HepG2 (cell line): ENCODE results near the gene GCNT4. TPM values are rescaled to one million over a fixed set of nuclear protein-coding genes. Genes with fewer than 3 reads are reported as not detected.

Experiments
- ATAC-seq: fragments of 200-7000 bp; cut with Tn5 transposase; 3 replicates; pipeline ENCODE4 v1.9.1; 2020; ENCODE audit warnings: mild to moderate bottlenecking, moderate library complexity
- BruUV-seq: library from RNA; stranded (reverse); fragments of 400-500 nt; replicated peaks from 2 replicates; lab custom pipeline; 2021; lab: Mats Ljungman, UMichigan
- CTCF ChIA-PET: fragments of 300-600 bp; formaldehyde crosslinking; extraction: SDS; loops from one replicate; lab custom pipeline; 2021; ENCODE audit warnings: low total read pairs, inconsistent platforms, low intra/inter-chr PET ratio; lab: Yijun Ruan, JAX
- POLR2A ChIA-PET: fragments of 350-600 bp; sonication (Branson Sonifier 250); formaldehyde crosslinking; loops from one replicate; lab custom pipeline; 2020; ENCODE audit warnings: antibody characterized with exemption, inconsistent platforms; lab: Yijun Ruan, JAX
- DNase-seq: peaks from one replicate; pipeline ENCODE4 v3.0.0-alpha.2; 2015; ENCODE audit warnings: low spot score
- FAIRE-seq: peaks from 3 replicates; lab custom pipeline; 2011; peaks lifted over from hg19 to GRCh38; lab: Jason Lieb, UNC
- H2AFZ ChIP-seq: one replicate; pipeline ENCODE4 v1.6.1; 2011; ENCODE audit warnings: low read length, inconsistent platforms
- H3K27ac ChIP-seq: fragments of 300-600 bp; 3 replicates; pipeline ENCODE4 v1.8.0; 2011; ENCODE audit warnings: mixed run types, mild to moderate bottlenecking, mixed read lengths, low read length, inconsistent platforms; ENCODE audit not compliant: insufficient read depth; ENCODE audit errors: extremely low read length
- H3K27me3 ChIP-seq, 2 experiments: fragments of 200-600 bp in 1 of 2; 2 replicates in 1 of 2; 3 replicates in 1 of 2; pipeline versions ENCODE4 v1.6.0 to v1.8.0; 2011; ENCODE audit warnings: low read length in 2 of 2, mild to moderate bottlenecking in 2 of 2, moderate library complexity in 2 of 2, inconsistent platforms in 1 of 2; ENCODE audit not compliant: insufficient read depth in 2 of 2, control insufficient read depth in 1 of 2
- H3K36me3 ChIP-seq, 2 experiments: fragments of 200-600 bp in 1 of 2; replicated peaks in 1 of 2; 2 replicates in 1 of 2; 3 replicates in 1 of 2; pipeline versions ENCODE4 v1.5.1 to v1.8.0; 2011; ENCODE audit warnings: low read length in 2 of 2, inconsistent platforms in 1 of 2; ENCODE audit not compliant: insufficient read depth in 2 of 2, control insufficient read depth in 1 of 2
- H3K4me1 ChIP-seq: 2 replicates; pipeline ENCODE4 v1.5.1; 2012; ENCODE audit warnings: low read length, inconsistent platforms; ENCODE audit not compliant: insufficient read depth
- H3K4me2 ChIP-seq: 2 replicates; pipeline ENCODE4 v1.6.0; 2011; ENCODE audit warnings: low read depth, low read length, inconsistent platforms
- H3K4me3 ChIP-seq, 3 experiments: fragments of 200-600 bp in 1 of 3; sonication (generic), shearing (Covaris generic) in 1 of 3; replicated peaks in 1 of 3; 2 replicates each; pipeline ENCODE4 v1.5.1; 2011 to 2016; ENCODE audit warnings: low read length in 3 of 3, inconsistent platforms in 2 of 3, low read depth in 2 of 3, mild to moderate bottlenecking in 2 of 3, control low read depth in 1 of 3, mixed read lengths in 1 of 3; ENCODE audit not compliant: insufficient read depth in 1 of 3
- H3K79me2 ChIP-seq: one replicate; pipeline ENCODE4 v1.6.1; 2011; ENCODE audit warnings: low read length, inconsistent platforms; ENCODE audit not compliant: insufficient read depth
- H3K9ac ChIP-seq: 2 replicates; pipeline ENCODE4 v1.6.0; 2011; ENCODE audit warnings: mild to moderate bottlenecking, low read depth, low read length, inconsistent platforms; ENCODE audit not compliant: insufficient read depth
- H3K9me3 ChIP-seq: 2 replicates; pipeline ENCODE4 v1.5.1; 2012; ENCODE audit warnings: mild to moderate bottlenecking, low read length
- H4K20me1 ChIP-seq: 2 replicates; pipeline ENCODE4 v1.6.0; 2011; ENCODE audit warnings: inconsistent platforms, mild to moderate bottlenecking, low read length, moderate library complexity; ENCODE audit not compliant: insufficient read depth
- DNMT3B ChIP-seq: conservative IDR thresholded peaks from 2 replicates; pipeline ENCODE4 v1.6.1; 2016; ENCODE audit warnings: missing biosample characterization, control low read depth
- GABPA ChIP-seq, 2 experiments: IDR thresholded peaks; 2 replicates each; pipeline ENCODE4 v1.6.1; 2011 to 2016; ENCODE audit warnings: low read depth in 2 of 2, low read length in 1 of 2, missing biosample characterization in 1 of 2, missing genetic modification characterization in 1 of 2
- GTF2F1 ChIP-seq: fragments of 150-350 bp; IDR thresholded peaks from 2 replicates; pipeline ENCODE4 v1.6.1; 2014; ENCODE audit warnings: low read length
- JUND ChIP-seq: sonication (generic); formaldehyde crosslinking; IDR thresholded peaks from 2 replicates; pipeline ENCODE4 v1.8.0; 2022; ENCODE audit warnings: mild to moderate bottlenecking, missing genetic modification reagents
- PTBP1 ChIP-seq: fragments of 200-400 bp; formaldehyde crosslinking; IDR thresholded peaks from 2 replicates; pipeline ENCODE4 v1.6.1; 2018; ENCODE audit warnings: low read length, low read depth; ENCODE audit not compliant: poor library complexity, severe bottlenecking
- RBFOX2 ChIP-seq: fragments of 200-400 bp; formaldehyde crosslinking; IDR thresholded peaks from 2 replicates; pipeline ENCODE4 v1.6.1; 2017; ENCODE audit warnings: low read depth, mild to moderate bottlenecking, low read length
- SOX6 ChIP-seq, 2 experiments: fragments of 450-650 bp in 1 of 2; sonication (generic) in 1 of 2; formaldehyde crosslinking in 1 of 2; IDR thresholded peaks; 2 replicates each; pipeline versions ENCODE4 v1.4.0 to v1.6.1; 2017 to 2020; ENCODE audit warnings: antibody characterized with exemption in 1 of 2, mild to moderate bottlenecking in 1 of 2, missing genetic modification reagents in 1 of 2
- TRIM22 ChIP-seq: fragments of 450-650 bp; IDR thresholded peaks from 2 replicates; pipeline ENCODE4 v1.6.1; 2017
- ZNF17 ChIP-seq: sonication (generic); formaldehyde crosslinking; IDR thresholded peaks from 2 replicates; pipeline ENCODE4 v1.5.0; 2020; ENCODE audit warnings: mild to moderate bottlenecking, missing genetic modification reagents
- ZNF44 ChIP-seq: sonication (generic); formaldehyde crosslinking; IDR thresholded peaks from 2 replicates; pipeline ENCODE4 v1.5.1; 2020; ENCODE audit warnings: mild to moderate bottlenecking, missing genetic modification reagents
- ZNF678 ChIP-seq: sonication (generic); formaldehyde crosslinking; IDR thresholded peaks from 2 replicates; pipeline ENCODE4 v1.4.0; 2020; ENCODE audit warnings: mild to moderate bottlenecking, missing genetic modification reagents
- WGBS: methylation state at CpG from one replicate; pipeline ENCODE4 v1.1.6; 2017; ENCODE audit warnings: low lambda C conversion rate; 5-methylcytosine and 5-hydroxymethylcytosine counted together
- in situ Hi-C: cut with HindIII; loops from 2 replicates; pipeline ENCODE4 v1.10.0; 2017; ENCODE audit warnings: low pct_unique_long_range_greater_than_20kb; ENCODE audit not compliant: extremely low pct_ligation_motif_present
- intact Hi-C: fragments of 100-400 bp; cut with micrococcal nuclease; formaldehyde crosslinking; loops from one replicate; pipeline ENCODE4 v1.10.0; 2022; ENCODE audit not compliant: unreplicated experiment
- polyA plus RNA-seq, 8 experiments: library from polyadenylated mRNA; depleted of rRNA in 3 of 8; stranded (reverse) in 7 of 8; unstranded in 1 of 8; fragments of >200 nt; fragmentation: Illumina TruSeq in 4 of 8; extraction: Trizol in 4 of 8; gene quantifications; 2 replicates each; pipeline versions ENCODE4 v1.2.1 to v1.2.3, GENCODE V29; 2011 to 2016; ENCODE audit warnings: low read depth in 4 of 8, missing spikeins in 1 of 8, mixed read lengths in 1 of 8; ENCODE audit not compliant: insufficient read depth in 1 of 8
- total RNA-seq, 5 experiments: library from RNA; depleted of rRNA; stranded (reverse); fragments of >200 nt; fragmentation: Illumina TruSeq; extraction: Trizol; gene quantifications; 2 replicates each; pipeline ENCODE4 v1.2.3, GENCODE V29; 2016; ENCODE audit warnings: low read depth in 1 of 5
- TF ChIP-seq, protein P1 (sequence below): sonication (generic); formaldehyde crosslinking; IDR thresholded peaks from 2 replicates; pipeline ENCODE4 v1.8.1; 2023; ENCODE audit warnings: missing genetic modification reagents, mild to moderate bottlenecking, borderline replicate concordance
- TF ChIP-seq, protein P2 (sequence below): sonication (generic); formaldehyde crosslinking; IDR thresholded peaks from 2 replicates; pipeline ENCODE4 v1.8.0; 2022; ENCODE audit warnings: mild to moderate bottlenecking, missing genetic modification reagents
- TF ChIP-seq, protein P3 (sequence below): sonication (generic); formaldehyde crosslinking; IDR thresholded peaks from 2 replicates; pipeline ENCODE4 v1.4.0; 2020; ENCODE audit warnings: missing genetic modification reagents

Gene GCNT4
- total and polyA plus RNA-seq, 2 of the 13 experiments (the other 11 are each of a cell fraction or from before 2014, with no cell fraction given) = 0.22 to 0.38 TPM

GRCh38 chr5:75046366-75047142 is 5.8 kb downstream of the GCNT4 start (continued):
- TF ChIP-seq ZNF44 (CRISPR knock-in tag) (no peak), DNMT3B (no peak), GABPA (IDR thresholded peaks at IDR 0.05; ENCODE audit: low read depth, low read length) (no peak), GABPA (CRISPR knock-in tag; IDR thresholded peaks at IDR 0.05; ENCODE audit: low read depth) (no peak), SOX6 (IDR thresholded peaks at IDR 0.05) (no peak), SOX6 (CRISPR knock-in tag; IDR thresholded peaks at IDR 0.05) (no peak), ZNF17 (CRISPR knock-in tag) (no peak)
- TF ChIP-seq, protein P1, sequence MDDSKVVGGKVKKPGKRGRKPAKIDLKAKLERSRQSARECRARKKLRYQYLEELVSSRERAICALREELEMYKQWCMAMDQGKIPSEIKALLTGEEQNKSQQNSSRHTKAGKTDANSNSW (CRISPR knock-in tag) = no peak

DNA sequence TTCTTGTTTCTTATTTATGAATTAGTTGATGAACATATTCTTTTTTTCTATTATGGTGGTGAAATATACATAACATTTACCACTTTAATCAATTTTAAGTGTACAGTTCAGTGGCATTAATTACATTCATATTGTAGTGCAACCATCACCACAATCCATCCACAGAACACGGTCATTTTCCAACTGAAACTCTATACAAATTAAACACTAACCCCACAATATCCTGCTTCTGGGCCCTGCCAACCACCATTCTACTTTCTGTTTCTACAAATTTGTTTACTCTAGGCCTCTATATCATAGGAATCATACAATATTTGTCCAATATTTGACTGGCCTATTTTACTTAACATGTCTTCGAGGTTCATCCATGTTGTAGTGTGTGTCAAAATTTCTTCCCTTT is 7.3 kb downstream of the GCNT4 start:
- H4K20me1 ChIP-seq = no peaks in the 10 kb centered on the region
- intact Hi-C loops = no loop called here
- no peak overlapping the region for H2AFZ ChIP-seq
- H3K27ac ChIP-seq = no peak overlapping the region
- H3K9ac ChIP-seq = no peak overlapping the region
- ChIA-PET POLR2A (no interaction called here), CTCF (no interaction called here)
- in situ Hi-C loops = loop anchor here (10.0 kb wide), 1 partner anchor 110 kb away; no protein-coding TSS in a partner anchor
- peaks cover 13% of the 10 kb centered on the region; the same call in 1 of the 2 replicates for H3K4me1 ChIP-seq
- DNase-seq (no peak), FAIRE-seq (no peak), ATAC-seq (no peak)
- no peaks in the 10 kb centered on the region for H3K36me3 ChIP-seq
- no TSS peak for BruUV-seq
- H3K4me3 ChIP-seq = no peak overlapping the region
- H3K27me3 ChIP-seq = no peaks in the 10 kb centered on the region; a peak in 1 of 5 replicates
- no peak overlapping the region for H3K4me2 ChIP-seq
- H3K79me2 ChIP-seq = no peaks in the 10 kb centered on the region
- H3K9me3 ChIP-seq = no peaks in the 10 kb centered on the region
- WGBS = 80% methylated on average over 2 of the region's 2 CpGs
- TF ChIP-seq, protein P2, sequence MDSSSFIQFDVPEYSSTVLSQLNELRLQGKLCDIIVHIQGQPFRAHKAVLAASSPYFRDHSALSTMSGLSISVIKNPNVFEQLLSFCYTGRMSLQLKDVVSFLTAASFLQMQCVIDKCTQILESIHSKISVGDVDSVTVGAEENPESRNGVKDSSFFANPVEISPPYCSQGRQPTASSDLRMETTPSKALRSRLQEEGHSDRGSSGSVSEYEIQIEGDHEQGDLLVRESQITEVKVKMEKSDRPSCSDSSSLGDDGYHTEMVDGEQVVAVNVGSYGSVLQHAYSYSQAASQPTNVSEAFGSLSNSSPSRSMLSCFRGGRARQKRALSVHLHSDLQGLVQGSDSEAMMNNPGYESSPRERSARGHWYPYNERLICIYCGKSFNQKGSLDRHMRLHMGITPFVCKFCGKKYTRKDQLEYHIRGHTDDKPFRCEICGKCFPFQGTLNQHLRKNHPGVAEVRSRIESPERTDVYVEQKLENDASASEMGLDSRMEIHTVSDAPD (CRISPR knock-in tag) = no peak
- TF ChIP-seq PTBP1 = no peak
- no peak for TF ChIP-seq GTF2F1
- TF ChIP-seq, protein P3, sequence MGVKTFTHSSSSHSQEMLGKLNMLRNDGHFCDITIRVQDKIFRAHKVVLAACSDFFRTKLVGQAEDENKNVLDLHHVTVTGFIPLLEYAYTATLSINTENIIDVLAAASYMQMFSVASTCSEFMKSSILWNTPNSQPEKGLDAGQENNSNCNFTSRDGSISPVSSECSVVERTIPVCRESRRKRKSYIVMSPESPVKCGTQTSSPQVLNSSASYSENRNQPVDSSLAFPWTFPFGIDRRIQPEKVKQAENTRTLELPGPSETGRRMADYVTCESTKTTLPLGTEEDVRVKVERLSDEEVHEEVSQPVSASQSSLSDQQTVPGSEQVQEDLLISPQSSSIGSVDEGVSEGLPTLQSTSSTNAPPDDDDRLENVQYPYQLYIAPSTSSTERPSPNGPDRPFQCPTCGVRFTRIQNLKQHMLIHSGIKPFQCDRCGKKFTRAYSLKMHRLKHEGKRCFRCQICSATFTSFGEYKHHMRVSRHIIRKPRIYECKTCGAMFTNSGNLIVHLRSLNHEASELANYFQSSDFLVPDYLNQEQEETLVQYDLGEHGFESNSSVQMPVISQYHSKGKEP (CRISPR knock-in tag) = no peak
- TF ChIP-seq JUND (CRISPR knock-in tag) = no peak
- no peak for TF ChIP-seq ZNF678 (CRISPR knock-in tag)
- no peak for TF ChIP-seq TRIM22
- no peak for TF ChIP-seq RBFOX2
